HT1080 (cell line): ENCODE data around the gene MALSU1. TPM values are rescaled to one million over a fixed set of nuclear protein-coding genes. Genes with fewer than 3 reads are reported as not detected.
"Not testable (repeated sequence)": the region's sequence is repeated elsewhere in the genome, so short reads cannot be mapped to it uniquely, and the experiment has no call there.

Experiments
- DNase-seq: peaks from one replicate; pipeline ENCODE4 v3.0.0-alpha.2; 2015; ENCODE audit warnings: low read depth
- total RNA-seq: library from RNA; depleted of rRNA; stranded (reverse); fragments of >200 nt; shearing (Covaris generic); gene quantifications from 2 replicates; pipeline ENCODE4 v1.2.3, GENCODE V29; 2014

MALSU1 gene
- total RNA-seq, 1 experiment from 2014 or later: 129 TPM

- no peak for DNase-seq
Measured at GRCh38 chr7:23285657-23286646, 13.2 kb upstream of the MALSU1 start.

GRCh38 chr7:23287612-23288011, 11.5 kb upstream of the MALSU1 start:
- peak; percentile 44 for DNase-seq

GRCh38 chr7:23290993-23291392, 8.1 kb upstream of the MALSU1 start:
- DNase-seq: no peak

GRCh38 chr7:23291957-23292560, 7.1 kb upstream of the MALSU1 start:
- DNase-seq: no peak

- no peak for DNase-seq
Measured at GRCh38 chr7:23292623-23293022, 6.5 kb upstream of the MALSU1 start.

DNA sequence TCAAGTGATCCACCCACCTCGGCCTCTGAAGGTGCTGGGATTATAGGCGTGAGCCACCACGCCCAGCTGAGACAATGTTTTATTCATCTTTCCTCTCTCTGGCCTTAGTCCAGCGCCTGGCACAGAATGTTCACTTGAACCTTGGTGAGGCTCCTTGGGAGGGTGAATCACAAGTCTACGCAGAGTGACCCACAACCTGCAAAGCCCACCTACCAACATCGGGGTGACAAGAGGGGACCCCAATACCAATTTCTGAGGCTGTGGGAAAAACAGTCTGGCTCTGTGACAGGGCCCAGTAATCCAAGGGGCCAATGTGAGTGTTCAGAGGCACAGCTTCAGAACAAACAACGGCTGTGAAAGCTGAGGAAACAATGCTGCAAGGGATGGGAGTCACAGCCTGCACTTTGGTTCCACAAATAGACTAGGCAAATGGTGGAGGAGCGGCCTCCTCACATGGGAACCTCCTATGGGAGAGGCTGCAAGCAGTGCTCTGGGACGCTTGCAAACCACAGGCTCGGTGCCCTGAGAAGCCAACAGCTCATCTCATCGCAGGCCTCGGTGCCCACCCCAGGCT, 5.6 kb upstream of the MALSU1 start:
- no peak for DNase-seq

GRCh38 chr7:23294549-23295400, 4.4 kb upstream of the MALSU1 start:
- DNase-seq: no peak

DNA sequence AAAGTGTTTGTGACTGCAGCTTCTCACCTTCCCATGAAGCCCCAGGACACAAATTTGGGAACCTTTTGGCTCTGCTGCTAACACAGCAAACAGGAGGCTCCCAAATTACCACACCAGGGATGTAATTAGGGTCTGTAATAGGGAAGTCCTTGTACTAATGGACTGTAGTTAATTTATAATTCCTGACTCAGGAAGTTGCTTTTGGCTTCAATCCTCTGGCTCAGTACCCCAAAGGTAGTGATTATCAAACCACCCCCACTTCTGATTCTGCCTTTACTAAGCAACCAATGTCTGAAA, 3.8 kb upstream of the MALSU1 start:
- no peak for DNase-seq

GRCh38 chr7:23298141-23298881, 828 bp upstream of the MALSU1 start:
- DNase-seq: no peak

DNA sequence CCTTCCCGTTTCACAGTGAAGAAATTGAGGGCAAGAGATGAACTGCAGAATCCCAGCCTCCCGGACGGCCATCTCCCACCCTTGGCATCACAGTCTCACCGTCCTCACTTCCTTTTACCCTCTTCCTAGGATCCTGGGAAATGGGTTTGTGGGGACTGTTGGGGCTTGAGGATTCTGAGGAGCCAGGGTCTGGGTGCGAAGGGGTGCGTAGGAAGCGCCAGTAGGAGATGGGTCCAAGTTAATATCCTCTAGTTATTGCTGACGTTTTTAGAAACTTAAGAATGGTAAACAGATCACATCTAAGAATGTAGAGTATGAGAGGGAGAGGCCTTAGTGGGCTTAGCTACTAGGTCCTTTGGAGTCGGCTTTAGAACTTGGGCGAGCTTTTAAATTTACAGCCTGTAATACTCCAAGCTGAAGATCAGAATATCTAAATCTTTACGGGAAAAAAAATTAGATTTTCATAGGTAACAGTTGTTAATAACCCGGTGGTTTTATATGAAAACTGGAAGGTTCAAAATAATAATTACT, 696 bp downstream of the MALSU1 start:
- DNase-seq: no peak

GRCh38 chr7:23306936-23307521, 7.9 kb downstream of the MALSU1 start:
- DNase-seq: no peak

DNA sequence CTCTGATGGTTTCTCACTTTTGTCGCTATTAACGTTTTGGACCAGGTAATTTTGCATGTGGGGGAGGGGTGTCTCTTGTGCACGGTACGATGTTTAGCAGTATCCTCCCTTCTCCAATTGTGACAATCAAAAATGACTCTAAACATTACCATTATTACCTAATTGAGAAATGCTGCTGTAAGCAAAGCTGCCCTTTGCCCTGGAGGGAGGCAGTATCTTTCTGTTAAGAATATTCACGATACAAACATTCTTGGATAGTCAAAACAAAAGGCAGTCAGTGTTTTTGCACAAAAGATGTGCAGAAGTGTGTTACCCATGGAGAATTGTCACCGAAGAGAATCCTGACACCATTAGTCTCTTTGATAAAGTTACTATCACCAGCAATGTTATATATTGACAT, 9.6 kb downstream of the MALSU1 start:
- DNase-seq: no peak

GRCh38 chr7:23312141-23312540, 13.0 kb downstream of the MALSU1 start:
- DNase-seq: not testable (repeated sequence)

DNA sequence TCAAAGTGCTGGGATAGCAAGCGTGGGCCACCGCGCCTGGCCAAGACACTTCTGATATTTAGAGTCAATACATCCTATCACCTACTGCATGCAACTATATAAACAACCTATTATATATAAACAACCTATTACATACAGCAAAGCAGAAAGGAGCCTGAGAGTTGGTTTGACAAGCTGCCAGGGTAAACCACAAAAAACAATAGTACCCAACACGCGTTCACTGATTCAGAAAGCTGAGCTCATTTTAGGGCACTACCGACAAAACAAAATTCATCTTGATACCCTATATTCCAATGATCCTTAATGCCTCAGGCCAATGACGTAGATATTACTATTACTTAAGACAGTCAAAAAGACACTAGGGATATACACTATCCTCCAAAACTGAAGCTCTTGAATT, 16.2 kb downstream of the MALSU1 start:
- no peak for DNase-seq

GRCh38 chr7:23331132-23331531, 32.0 kb downstream of the MALSU1 start:
- DNase-seq: no peak

DNA sequence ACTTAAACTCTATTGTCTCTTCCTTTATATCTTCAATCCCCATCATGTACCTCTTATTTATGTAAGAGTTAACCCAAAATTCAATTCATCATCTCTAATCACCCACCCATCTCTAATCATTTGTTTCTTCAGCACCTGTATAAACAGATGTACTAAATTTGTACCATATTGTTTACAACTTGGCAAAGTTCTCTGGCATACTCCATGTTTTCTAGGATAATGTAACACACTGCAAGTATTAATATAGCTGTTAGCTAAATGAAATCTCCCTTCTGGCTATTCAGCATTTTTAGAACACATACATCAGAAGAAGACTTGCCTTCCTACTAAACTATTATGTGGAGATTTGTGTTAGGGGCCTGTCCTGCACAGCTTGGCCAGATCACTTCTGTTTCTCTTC, 33.1 kb downstream of the MALSU1 start:
- DNase-seq: no peak

- no peak for DNase-seq
Measured at GRCh38 chr7:23332910-23333612, 33.9 kb downstream of the MALSU1 start.

GRCh38 chr7:23333671-23334246, 34.6 kb downstream of the MALSU1 start:
- DNase-seq: peak; percentile 84

- peak; percentile 97 for DNase-seq
Measured at GRCh38 chr7:23334482-23335056, 35.4 kb downstream of the MALSU1 start.
